HEK293T (cell line): Measurements from ENCODE around the gene COQ8A.

Source experiments
- BHLHE40 ChIP-seq: fragments of 450-650 bp; IDR thresholded peaks from 2 replicates; pipeline ENCODE4 v1.6.1; 2016; ENCODE audit warnings: mild to moderate bottlenecking, moderate library complexity, borderline replicate concordance
- CTBP1 ChIP-seq: fragments of 450-650 bp; IDR thresholded peaks from 2 replicates; pipeline ENCODE4 v1.6.1; 2016; ENCODE audit warnings: borderline replicate concordance
- ELF4 ChIP-seq: fragments of 450-650 bp; IDR thresholded peaks from 2 replicates; pipeline ENCODE4 v1.6.1; 2017; ENCODE audit warnings: antibody characterized with exemption
- FOXA1 ChIP-seq: fragments of 450-650 bp; IDR thresholded peaks from 2 replicates; pipeline ENCODE4 v1.6.1; 2016; ENCODE audit warnings: mild to moderate bottlenecking
- FOXK2 ChIP-seq: fragments of 450-650 bp; IDR thresholded peaks from 2 replicates; pipeline ENCODE4 v1.6.1; 2016; ENCODE audit warnings: mild to moderate bottlenecking
- FOXM1 ChIP-seq: fragments of 450-650 bp; IDR thresholded peaks from 2 replicates; pipeline ENCODE4 v1.6.1; 2017; ENCODE audit warnings: mild to moderate bottlenecking, borderline replicate concordance
- HDGF ChIP-seq: fragments of 450-650 bp; IDR thresholded peaks from 2 replicates; pipeline ENCODE4 v1.6.1; 2017; ENCODE audit warnings: antibody characterized with exemption, borderline replicate concordance
- NFRKB ChIP-seq: fragments of 450-650 bp; IDR thresholded peaks from 2 replicates; pipeline ENCODE4 v1.6.1; 2016; ENCODE audit warnings: mild to moderate bottlenecking, moderate library complexity
- PKNOX1 ChIP-seq: fragments of 450-650 bp; IDR thresholded peaks from 2 replicates; pipeline ENCODE4 v1.6.1; 2016
- SP1 ChIP-seq: fragments of 450-650 bp; IDR thresholded peaks from 2 replicates; pipeline ENCODE4 v1.6.1; 2017
- SUZ12 ChIP-seq: fragments of 450-650 bp; IDR thresholded peaks from 2 replicates; pipeline ENCODE4 v1.6.1; 2016; ENCODE audit warnings: mild to moderate bottlenecking
- TARDBP ChIP-seq: fragments of 450-650 bp; IDR thresholded peaks from 2 replicates; pipeline ENCODE4 v1.6.1; 2016
- ZNF384 ChIP-seq: fragments of 450-650 bp; IDR thresholded peaks from 2 replicates; pipeline ENCODE4 v1.6.1; 2016

- TF ChIP-seq ELF4: no peak
- TF ChIP-seq FOXM1: no peak
- TF ChIP-seq CTBP1: no peak
- TF ChIP-seq FOXK2: no peak
- TF ChIP-seq SP1: no peak
- no peak for TF ChIP-seq HDGF
- TF ChIP-seq PKNOX1: no peak
- TF ChIP-seq TARDBP: no peak
- no peak for TF ChIP-seq ZNF384
- no peak for TF ChIP-seq SUZ12
- no peak for TF ChIP-seq NFRKB
- TF ChIP-seq BHLHE40: no peak
- no peak for TF ChIP-seq FOXA1
Measured at GRCh38 chr1:226895644-226896043, 44.5 kb upstream of the COQ8A start.
